Tibial nerve (tissue), 3 donors: ENCODE data around the gene TBC1D9.

ENCODE experiments used
- POLR2A ChIP-seq, 2 donors: fragments of 450-650 bp; IDR thresholded peaks; one replicate each; pipeline ENCODE4 v1.6.1; 2017; ENCODE audit warnings: antibody characterized with exemption in 2 of 2, mild to moderate bottlenecking in 2 of 2, moderate library complexity in 2 of 2
- TF ChIP-seq, protein P1 (sequence below), 5 experiments: fragments of 200-600 bp in 3 of 5; fragments of 450-650 bp in 2 of 5; sonication (generic) in 3 of 5; IDR thresholded peaks; one replicate each; pipeline ENCODE4 v1.5.1; 2016 to 2019; ENCODE audit warnings: antibody characterized with exemption in 5 of 5, mild to moderate bottlenecking in 3 of 5, moderate library complexity in 2 of 5

DNA sequence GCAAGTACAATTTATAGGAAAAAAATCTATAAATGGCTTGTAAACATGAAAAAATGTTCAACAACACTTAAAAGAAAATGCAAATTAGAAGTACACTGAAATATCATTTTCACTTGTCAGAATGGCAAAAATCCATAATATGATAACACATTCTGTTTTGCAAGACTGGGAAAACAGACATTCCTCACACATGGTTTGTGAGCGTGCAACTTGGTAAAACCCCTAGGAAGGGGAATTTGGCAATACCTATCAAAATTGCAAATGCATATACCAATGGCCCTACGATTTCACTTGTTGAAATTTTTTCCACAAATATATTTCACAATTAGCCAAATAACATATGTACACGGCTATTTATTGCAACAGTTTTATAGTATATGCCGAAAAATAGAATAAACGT is 31.4 kb downstream of the TBC1D9 start:
- TF ChIP-seq, protein P1, sequence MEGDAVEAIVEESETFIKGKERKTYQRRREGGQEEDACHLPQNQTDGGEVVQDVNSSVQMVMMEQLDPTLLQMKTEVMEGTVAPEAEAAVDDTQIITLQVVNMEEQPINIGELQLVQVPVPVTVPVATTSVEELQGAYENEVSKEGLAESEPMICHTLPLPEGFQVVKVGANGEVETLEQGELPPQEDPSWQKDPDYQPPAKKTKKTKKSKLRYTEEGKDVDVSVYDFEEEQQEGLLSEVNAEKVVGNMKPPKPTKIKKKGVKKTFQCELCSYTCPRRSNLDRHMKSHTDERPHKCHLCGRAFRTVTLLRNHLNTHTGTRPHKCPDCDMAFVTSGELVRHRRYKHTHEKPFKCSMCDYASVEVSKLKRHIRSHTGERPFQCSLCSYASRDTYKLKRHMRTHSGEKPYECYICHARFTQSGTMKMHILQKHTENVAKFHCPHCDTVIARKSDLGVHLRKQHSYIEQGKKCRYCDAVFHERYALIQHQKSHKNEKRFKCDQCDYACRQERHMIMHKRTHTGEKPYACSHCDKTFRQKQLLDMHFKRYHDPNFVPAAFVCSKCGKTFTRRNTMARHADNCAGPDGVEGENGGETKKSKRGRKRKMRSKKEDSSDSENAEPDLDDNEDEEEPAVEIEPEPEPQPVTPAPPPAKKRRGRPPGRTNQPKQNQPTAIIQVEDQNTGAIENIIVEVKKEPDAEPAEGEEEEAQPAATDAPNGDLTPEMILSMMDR (IDR thresholded peaks at IDR 0.05) = no peak
- no peak for TF ChIP-seq POLR2A (IDR thresholded peaks at IDR 0.05)
